Osteoblast (primary cell): Measurements from ENCODE around the gene PADI6. TPM values are rescaled to one million over a fixed set of nuclear protein-coding genes. Genes with fewer than 3 reads are reported as not detected.

Experiments used
- DNase-seq: peaks from one replicate; pipeline ENCODE4 v3.0.0; 2011; ENCODE audit warnings: low spot score, mixed read lengths; ENCODE audit not compliant: insufficient read length; ENCODE audit errors: missing footprints
- H2AFZ ChIP-seq: 2 replicates; pipeline ENCODE4 v1.6.0; 2011; ENCODE audit warnings: mild to moderate bottlenecking, low read length
- H3K27ac ChIP-seq: 2 replicates; pipeline ENCODE4 v1.5.1; 2011; ENCODE audit warnings: mild to moderate bottlenecking, low read depth, low read length, moderate library complexity
- H3K27me3 ChIP-seq: 2 replicates; pipeline ENCODE4 v1.6.0; 2012; ENCODE audit warnings: mild to moderate bottlenecking, control low read depth, inconsistent platforms, low read length, moderate library complexity; ENCODE audit not compliant: insufficient read depth
- H3K36me3 ChIP-seq: 2 replicates; pipeline ENCODE4 v1.5.1; 2011; ENCODE audit warnings: mild to moderate bottlenecking, low read length, control low read depth, moderate library complexity; ENCODE audit not compliant: insufficient read depth
- H3K4me1 ChIP-seq: 2 replicates; pipeline ENCODE4 v1.5.1; 2011; ENCODE audit warnings: mild to moderate bottlenecking, low read length, control low read depth, moderate library complexity; ENCODE audit not compliant: insufficient read depth
- H3K4me2 ChIP-seq: 2 replicates; pipeline ENCODE4 v1.6.0; 2011; ENCODE audit warnings: mild to moderate bottlenecking, low read length; ENCODE audit not compliant: insufficient read depth
- H3K4me3 ChIP-seq: fragments of 200-600 bp; sonication (generic); 3 replicates; pipeline ENCODE4 v1.5.1; 2012; ENCODE audit warnings: mild to moderate bottlenecking, low read length, inconsistent platforms; ENCODE audit not compliant: insufficient read depth
- H3K79me2 ChIP-seq: 2 replicates; pipeline ENCODE4 v1.6.0; 2012; ENCODE audit warnings: mild to moderate bottlenecking, low read length, control low read depth, inconsistent platforms; ENCODE audit not compliant: insufficient read depth
- H3K9me3 ChIP-seq: 2 replicates; pipeline ENCODE4 v1.5.1; 2011; ENCODE audit warnings: low read depth, low read length, control low read depth
- H4K20me1 ChIP-seq: 2 replicates; pipeline ENCODE4 v1.6.0; 2012; ENCODE audit warnings: mild to moderate bottlenecking, low read length, control low read depth; ENCODE audit not compliant: insufficient read depth
- total RNA-seq: library from RNA; depleted of rRNA; stranded (reverse); fragments of >200 nt; gene quantifications from 2 replicates; pipeline ENCODE4 v1.2.3, GENCODE V29; 2012
- TF ChIP-seq, protein P1 (sequence below): IDR thresholded peaks from 2 replicates; pipeline ENCODE4 v1.5.1; 2011; ENCODE audit warnings: mild to moderate bottlenecking, low read depth, low read length, moderate library complexity; ENCODE audit errors: extremely low read depth

Gene PADI6
- total RNA-seq: not detected in 2 replicates

DNA sequence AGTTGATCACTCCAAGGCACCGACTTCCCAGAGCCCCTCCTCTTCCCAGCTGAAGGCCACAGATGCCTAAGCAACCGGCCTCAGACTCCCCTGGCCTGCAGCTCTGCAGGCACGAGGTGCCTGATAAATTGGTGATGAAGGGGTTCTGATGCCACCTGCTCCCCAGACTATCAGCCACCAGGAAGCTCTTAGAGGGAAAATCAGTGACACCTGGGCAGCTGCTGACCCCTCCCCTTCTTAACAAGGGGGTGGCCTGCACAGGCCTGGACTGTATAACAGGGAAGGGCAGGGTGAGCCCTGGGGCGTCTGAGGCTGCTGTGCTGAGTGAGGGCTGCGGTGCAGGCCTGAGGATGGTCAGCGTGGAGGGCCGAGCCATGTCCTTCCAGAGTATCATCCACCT is at the start of gene PADI6:
Gene PADI6, plus strand, starts transcription at position 301 of the 400 bp plus-strand sequence. Its CDS starts 50 bp downstream, at position 351.
- Histone ChIP-seq H2AFZ (no peak within 1 kb of the TSS), H3K27me3 (peaks cover 12% of the 10 kb centered on the region), H4K20me1 (no peaks in the 10 kb centered on the region), H3K4me2 (no peak within 1 kb of the TSS), H3K79me2 (no peaks in the 10 kb centered on the region), H3K9me3 (no peaks in the 10 kb centered on the region), H3K36me3 (no peaks in the 10 kb centered on the region), H3K27ac (no peak within 1 kb of the TSS), H3K4me1 (no peaks in the 10 kb centered on the region), H3K4me3 (no peak within 1 kb of the TSS)
- TF ChIP-seq, protein P1, sequence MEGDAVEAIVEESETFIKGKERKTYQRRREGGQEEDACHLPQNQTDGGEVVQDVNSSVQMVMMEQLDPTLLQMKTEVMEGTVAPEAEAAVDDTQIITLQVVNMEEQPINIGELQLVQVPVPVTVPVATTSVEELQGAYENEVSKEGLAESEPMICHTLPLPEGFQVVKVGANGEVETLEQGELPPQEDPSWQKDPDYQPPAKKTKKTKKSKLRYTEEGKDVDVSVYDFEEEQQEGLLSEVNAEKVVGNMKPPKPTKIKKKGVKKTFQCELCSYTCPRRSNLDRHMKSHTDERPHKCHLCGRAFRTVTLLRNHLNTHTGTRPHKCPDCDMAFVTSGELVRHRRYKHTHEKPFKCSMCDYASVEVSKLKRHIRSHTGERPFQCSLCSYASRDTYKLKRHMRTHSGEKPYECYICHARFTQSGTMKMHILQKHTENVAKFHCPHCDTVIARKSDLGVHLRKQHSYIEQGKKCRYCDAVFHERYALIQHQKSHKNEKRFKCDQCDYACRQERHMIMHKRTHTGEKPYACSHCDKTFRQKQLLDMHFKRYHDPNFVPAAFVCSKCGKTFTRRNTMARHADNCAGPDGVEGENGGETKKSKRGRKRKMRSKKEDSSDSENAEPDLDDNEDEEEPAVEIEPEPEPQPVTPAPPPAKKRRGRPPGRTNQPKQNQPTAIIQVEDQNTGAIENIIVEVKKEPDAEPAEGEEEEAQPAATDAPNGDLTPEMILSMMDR: no peak
- no peak for DNase-seq

GRCh38 chr1:17328855-17329254 is 43.1 kb upstream of the PADI6 start:
- Histone ChIP-seq H2AFZ (no peak overlapping the region), H3K79me2 (no peaks in the 10 kb centered on the region), H3K4me3 (no peak overlapping the region), H3K4me2 (no peak overlapping the region), H3K27me3 (peaks cover 42% of the 10 kb centered on the region), H3K4me1 (no peaks in the 10 kb centered on the region), H3K36me3 (no peaks in the 10 kb centered on the region), H3K9me3 (no peaks in the 10 kb centered on the region), H4K20me1 (no peaks in the 10 kb centered on the region), H3K27ac (no peak overlapping the region)
- TF ChIP-seq, protein P1: no peak
- no peak for DNase-seq

GRCh38 chr1:17329610-17330009 is 42.4 kb upstream of the PADI6 start:
- no peaks in the 10 kb centered on the region for H3K4me1 ChIP-seq
- H4K20me1 ChIP-seq: no peaks in the 10 kb centered on the region
- H3K9me3 ChIP-seq: no peaks in the 10 kb centered on the region
- H3K27ac ChIP-seq: no peak overlapping the region
- no peak overlapping the region for H3K4me3 ChIP-seq
- H3K36me3 ChIP-seq: no peaks in the 10 kb centered on the region
- no peaks in the 10 kb centered on the region for H3K79me2 ChIP-seq
- TF ChIP-seq, protein P1: no peak
- DNase-seq: no peak
- no peak overlapping the region for H2AFZ ChIP-seq
- H3K4me2 ChIP-seq: no peak overlapping the region
- peaks cover 36% of the 10 kb centered on the region for H3K27me3 ChIP-seq

GRCh38 chr1:17330856-17331255 is 41.1 kb upstream of the PADI6 start:
- no peak overlapping the region for H3K27ac ChIP-seq
- no peak overlapping the region for H3K4me3 ChIP-seq
- H3K79me2 ChIP-seq: no peaks in the 10 kb centered on the region
- no peak overlapping the region for H3K4me2 ChIP-seq
- H3K27me3 ChIP-seq: peaks cover 29% of the 10 kb centered on the region
- no peaks in the 10 kb centered on the region for H3K9me3 ChIP-seq
- H3K36me3 ChIP-seq: no peaks in the 10 kb centered on the region
- no peak for DNase-seq
- H3K4me1 ChIP-seq: no peaks in the 10 kb centered on the region
- TF ChIP-seq, protein P1: no peak
- H2AFZ ChIP-seq: no peak overlapping the region
- H4K20me1 ChIP-seq: no peaks in the 10 kb centered on the region
